B cell (primary cell): ENCODE data around the gene PTCD1.

Experiments used
- EZH2 ChIP-seq: IDR thresholded peaks from 2 replicates; pipeline ENCODE4 v1.6.1; 2012; ENCODE audit warnings: borderline replicate concordance, low read depth, mild to moderate bottlenecking, moderate library complexity, low read length; ENCODE audit not compliant: insufficient read depth, poor library complexity, severe bottlenecking
- TF ChIP-seq, protein P1 (sequence below): fragments of 200-600 bp; IDR thresholded peaks from one replicate; pipeline ENCODE4 v1.8.0; 2022; ENCODE audit warnings: antibody characterized with exemption, mild to moderate bottlenecking

DNA sequence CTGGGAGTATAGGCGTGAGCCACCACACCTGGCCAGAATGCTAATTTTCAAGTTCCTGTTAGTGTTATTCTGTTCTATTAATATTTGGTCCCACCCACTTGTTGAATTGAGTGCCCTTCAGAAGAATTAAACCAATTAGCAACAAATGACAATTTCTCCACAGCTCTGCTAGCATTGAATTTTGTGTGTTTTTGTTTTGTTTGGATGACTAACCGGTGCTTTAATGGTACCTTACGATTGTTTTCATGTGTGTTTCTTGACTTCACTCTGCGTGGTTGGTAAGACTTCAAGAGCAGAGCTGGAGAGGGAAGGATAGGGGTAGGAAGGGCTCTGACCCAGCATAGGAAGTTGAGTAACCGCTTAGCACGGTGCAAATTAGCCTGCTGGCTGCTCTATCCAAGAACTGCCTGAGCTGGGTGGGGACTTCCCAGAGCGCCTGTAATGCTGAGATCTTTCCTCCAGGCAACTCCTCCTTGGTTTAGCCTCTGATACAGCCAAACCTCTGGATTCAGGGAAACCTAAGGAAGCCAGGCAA, 59.5 kb downstream of the PTCD1 start:
- TF ChIP-seq, protein P1, sequence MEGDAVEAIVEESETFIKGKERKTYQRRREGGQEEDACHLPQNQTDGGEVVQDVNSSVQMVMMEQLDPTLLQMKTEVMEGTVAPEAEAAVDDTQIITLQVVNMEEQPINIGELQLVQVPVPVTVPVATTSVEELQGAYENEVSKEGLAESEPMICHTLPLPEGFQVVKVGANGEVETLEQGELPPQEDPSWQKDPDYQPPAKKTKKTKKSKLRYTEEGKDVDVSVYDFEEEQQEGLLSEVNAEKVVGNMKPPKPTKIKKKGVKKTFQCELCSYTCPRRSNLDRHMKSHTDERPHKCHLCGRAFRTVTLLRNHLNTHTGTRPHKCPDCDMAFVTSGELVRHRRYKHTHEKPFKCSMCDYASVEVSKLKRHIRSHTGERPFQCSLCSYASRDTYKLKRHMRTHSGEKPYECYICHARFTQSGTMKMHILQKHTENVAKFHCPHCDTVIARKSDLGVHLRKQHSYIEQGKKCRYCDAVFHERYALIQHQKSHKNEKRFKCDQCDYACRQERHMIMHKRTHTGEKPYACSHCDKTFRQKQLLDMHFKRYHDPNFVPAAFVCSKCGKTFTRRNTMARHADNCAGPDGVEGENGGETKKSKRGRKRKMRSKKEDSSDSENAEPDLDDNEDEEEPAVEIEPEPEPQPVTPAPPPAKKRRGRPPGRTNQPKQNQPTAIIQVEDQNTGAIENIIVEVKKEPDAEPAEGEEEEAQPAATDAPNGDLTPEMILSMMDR = no peak
- TF ChIP-seq EZH2 = no peak
